H1 (cell line): ENCODE data around the gene MYO5B. TPM values are rescaled to one million over a fixed set of nuclear protein-coding genes. Genes with fewer than 3 reads are reported as not detected.
A peak's percentile ranks its signal among the peaks of the same experiment; 100 is the strongest.

Source experiments
- CTCF ChIA-PET: fragments of 300-600 bp; sonication (Branson Sonifier 250); formaldehyde crosslinking; loops from one replicate; lab custom pipeline; 2021; ENCODE audit not compliant: partially characterized antibody; lab: Charles Lee
- POLR2A ChIA-PET: fragments of 300-600 bp; sonication (Branson Sonifier 250); formaldehyde crosslinking; loops from one replicate; lab custom pipeline; 2021; ENCODE audit warnings: inconsistent platforms; ENCODE audit not compliant: partially characterized antibody; lab: Charles Lee
- DNase-seq, 2 experiments: peaks; one replicate each; pipeline versions ENCODE4 v3.0.0 to v3.0.0-alpha.2; 2010 to 2022; ENCODE audit warnings: low spot score in 2 of 2, low read depth in 1 of 2, mixed read lengths in 1 of 2
- FAIRE-seq: peaks from 2 replicates; lab custom pipeline; 2011; peaks lifted over from hg19 to GRCh38; lab: Jason Lieb, UNC
- H2AFZ ChIP-seq: 2 replicates; pipeline ENCODE4 v1.8.1; 2012; ENCODE audit warnings: low read length, inconsistent platforms
- H2AK5ac ChIP-seq: 2 replicates; pipeline ENCODE4 v1.6.1; 2013; ENCODE audit warnings: low read depth, low read length
- H2BK120ac ChIP-seq: replicated peaks from 2 replicates; pipeline ENCODE3; 2013; ENCODE audit warnings: low read depth, low read length, inconsistent platforms
- H2BK12ac ChIP-seq: 2 replicates; pipeline ENCODE4 v1.6.1; 2013; ENCODE audit warnings: low read depth, low read length
- H2BK15ac ChIP-seq: 2 replicates; pipeline ENCODE4 v1.6.1; 2013; ENCODE audit warnings: low read length
- H2BK20ac ChIP-seq: 2 replicates; pipeline ENCODE4 v1.6.1; 2013; ENCODE audit warnings: low read length
- H2BK5ac ChIP-seq: 2 replicates; pipeline ENCODE4 v1.6.1; 2013; ENCODE audit warnings: low read depth, low read length
- H3K14ac ChIP-seq: 2 replicates; pipeline ENCODE4 v1.6.1; 2013; ENCODE audit warnings: inconsistent platforms; ENCODE audit not compliant: insufficient read length
- H3K18ac ChIP-seq: 2 replicates; pipeline ENCODE4 v1.6.1; 2013; ENCODE audit warnings: low read length; ENCODE audit errors: extremely low read depth
- H3K23ac ChIP-seq: 2 replicates; pipeline ENCODE4 v1.6.1; 2013; ENCODE audit warnings: inconsistent platforms; ENCODE audit not compliant: insufficient read length
- H3K23me2 ChIP-seq: 2 replicates; pipeline ENCODE4 v1.6.1; 2013; ENCODE audit warnings: low read depth, low read length
- H3K27ac ChIP-seq: 2 replicates; pipeline ENCODE4 v1.6.1; 2011; ENCODE audit warnings: low read depth, low read length, inconsistent platforms
- H3K27me3 ChIP-seq, 4 experiments: replicated peaks in 1 of 4; 1 replicate in 1 of 4; 2 replicates in 3 of 4; pipeline versions ENCODE4 v1.6.1 to v1.8.1; 2011 to 2013; ENCODE audit warnings: low read length in 3 of 4, mild to moderate bottlenecking in 3 of 4, inconsistent platforms in 2 of 4, mixed read lengths in 2 of 4, moderate library complexity in 1 of 4; ENCODE audit not compliant: control insufficient read depth in 3 of 4, insufficient read depth in 3 of 4; ENCODE audit errors: extremely low read depth in 1 of 4
- H3K36me3 ChIP-seq, 4 experiments: 2 replicates each; pipeline versions ENCODE4 v1.6.1 to v1.8.1; 2011 to 2013; ENCODE audit warnings: mild to moderate bottlenecking in 4 of 4, low read length in 3 of 4, moderate library complexity in 2 of 4, control low read depth in 1 of 4, inconsistent platforms in 1 of 4; ENCODE audit not compliant: insufficient read depth in 4 of 4, control insufficient read depth in 2 of 4
- H3K4ac ChIP-seq: replicated peaks from 2 replicates; pipeline ENCODE3; 2013; ENCODE audit warnings: low read length, low read depth, mixed read lengths, inconsistent platforms; ENCODE audit not compliant: insufficient read length
- H3K4me1 ChIP-seq, 4 experiments: replicated peaks in 1 of 4; 1 replicate in 1 of 4; 2 replicates in 3 of 4; pipeline versions ENCODE4 v1.6.1 to v1.8.1; 2011 to 2013; ENCODE audit warnings: low read length in 3 of 4, inconsistent platforms in 2 of 4, mixed read lengths in 1 of 4; ENCODE audit not compliant: insufficient read depth in 4 of 4, control insufficient read depth in 3 of 4
- H3K4me2 ChIP-seq, 2 experiments: 2 replicates each; pipeline versions ENCODE4 v1.6.1 to v1.8.1; 2011 to 2013; ENCODE audit warnings: low read depth in 2 of 2, low read length in 2 of 2, control low read depth in 1 of 2, inconsistent platforms in 1 of 2, mild to moderate bottlenecking in 1 of 2; ENCODE audit not compliant: insufficient read depth in 1 of 2
- H3K4me3 ChIP-seq, 4 experiments: fragments of 200-600, 300-600 bp in 1 of 4; sonication (generic), shearing (Covaris generic), sonication (Bioruptor Twin) in 1 of 4; 2 replicates each; pipeline versions ENCODE4 v1.5.1 to v1.8.1; 2011 to 2016; ENCODE audit warnings: low read length in 4 of 4, low read depth in 3 of 4, control low read depth in 2 of 4, inconsistent platforms in 2 of 4, mild to moderate bottlenecking in 2 of 4, mixed read lengths in 1 of 4, moderate library complexity in 1 of 4; ENCODE audit not compliant: insufficient read depth in 2 of 4; ENCODE audit errors: extremely low read depth in 1 of 4
- H3K56ac ChIP-seq: replicated peaks from 2 replicates; pipeline ENCODE3; 2013; ENCODE audit warnings: low read depth, mild to moderate bottlenecking, mixed read lengths, low read length, inconsistent platforms; ENCODE audit not compliant: insufficient read length
- H3K79me1 ChIP-seq: 2 replicates; pipeline ENCODE4 v1.6.1; 2013; ENCODE audit warnings: low read depth, low read length, control low read depth
- H3K79me2 ChIP-seq, 2 experiments: 2 replicates each; pipeline versions ENCODE4 v1.6.1 to v1.8.1; 2012 to 2013; ENCODE audit warnings: low read length in 2 of 2, mild to moderate bottlenecking in 2 of 2, inconsistent platforms in 1 of 2; ENCODE audit not compliant: insufficient read depth in 2 of 2, control insufficient read depth in 1 of 2
- H3K9ac ChIP-seq, 4 experiments: replicated peaks in 1 of 4; 1 replicate in 1 of 4; 2 replicates in 3 of 4; pipeline versions ENCODE4 v1.6.1 to v1.8.1; 2011 to 2013; ENCODE audit warnings: low read depth in 3 of 4, low read length in 3 of 4, control low read depth in 2 of 4, mild to moderate bottlenecking in 2 of 4, moderate library complexity in 2 of 4, inconsistent platforms in 1 of 4; ENCODE audit errors: extremely low read depth in 1 of 4
- H3K9me3 ChIP-seq, 2 experiments: 2 replicates each; pipeline versions ENCODE4 v1.6.1 to v1.8.1; 2012 to 2013; ENCODE audit warnings: mild to moderate bottlenecking in 2 of 2, moderate library complexity in 2 of 2, control low read depth in 1 of 2, inconsistent platforms in 1 of 2, low read depth in 1 of 2, low read length in 1 of 2, mixed read lengths in 1 of 2; ENCODE audit not compliant: insufficient read depth in 2 of 2
- H4K20me1 ChIP-seq, 2 experiments: replicated peaks in 1 of 2; 2 replicates each; pipeline versions ENCODE3 to v1.8.1; 2011 to 2013; ENCODE audit warnings: inconsistent platforms in 2 of 2, low read length in 2 of 2, mild to moderate bottlenecking in 1 of 2; ENCODE audit not compliant: insufficient read depth in 2 of 2, control insufficient read depth in 1 of 2
- H4K5ac ChIP-seq: 2 replicates; pipeline ENCODE4 v1.6.1; 2013; ENCODE audit warnings: low read length, low read depth, mixed read lengths, inconsistent platforms; ENCODE audit not compliant: insufficient read length
- H4K8ac ChIP-seq: 2 replicates; pipeline ENCODE4 v1.8.0; 2013; ENCODE audit warnings: mild to moderate bottlenecking, moderate library complexity, low read length, inconsistent platforms; ENCODE audit not compliant: insufficient read depth; ENCODE audit errors: extremely low read depth
- H4K91ac ChIP-seq: replicated peaks from 2 replicates; pipeline ENCODE3; 2013; ENCODE audit warnings: low read length, mixed read lengths, inconsistent platforms; ENCODE audit not compliant: insufficient read length
- CTBP2 ChIP-seq: IDR thresholded peaks from 2 replicates; pipeline ENCODE4 v1.7.0; 2011; ENCODE audit warnings: borderline replicate concordance, mild to moderate bottlenecking, moderate library complexity, mixed read lengths, low read length; ENCODE audit not compliant: insufficient read depth, insufficient read length
- KDM4A ChIP-seq: IDR thresholded peaks from one replicate; pipeline ENCODE4 v1.7.1; 2012; ENCODE audit warnings: low read depth, mild to moderate bottlenecking, moderate library complexity, low read length, inconsistent platforms; ENCODE audit not compliant: severe bottlenecking
- POLR2AphosphoS5 ChIP-seq: IDR thresholded peaks from 2 replicates; pipeline ENCODE4 v1.6.1; 2011; ENCODE audit warnings: low read depth, low read length
- RAD21 ChIP-seq, 2 experiments: IDR thresholded peaks in 1 of 2; conservative IDR thresholded peaks in 1 of 2; 2 replicates each; pipeline ENCODE4 v1.6.1; 2011; ENCODE audit warnings: low read depth in 2 of 2, low read length in 2 of 2, improper control_type of control experiment in 1 of 2, inconsistent platforms in 1 of 2, mild to moderate bottlenecking in 1 of 2, moderate library complexity in 1 of 2
- SIRT6 ChIP-seq: IDR thresholded peaks from one replicate; pipeline ENCODE4 v1.7.1; 2012; ENCODE audit warnings: low read length, inconsistent platforms
- SP1 ChIP-seq: IDR thresholded peaks from 2 replicates; pipeline ENCODE4 v1.6.1; 2011; ENCODE audit warnings: low read depth, low read length
- SRF ChIP-seq: IDR thresholded peaks from 2 replicates; pipeline ENCODE4 v1.6.1; 2011; ENCODE audit warnings: mild to moderate bottlenecking, low read depth, low read length, moderate library complexity
- SUZ12 ChIP-seq: fragments of 200-600 bp; sonication (generic); IDR thresholded peaks from 2 replicates; pipeline ENCODE4 v1.6.1; 2012; ENCODE audit warnings: mild to moderate bottlenecking, inconsistent platforms, low read length, moderate library complexity, mixed read lengths
- YY1 ChIP-seq: IDR thresholded peaks from 2 replicates; pipeline ENCODE4 v1.6.1; 2011; ENCODE audit warnings: low read depth, mild to moderate bottlenecking, low read length
- WGBS, 2 experiments: shearing (Covaris generic) in 1 of 2; methylation state at CpG; one replicate each; pipeline versions ENCODE4 v1.1.6 to v1.1.7; 2013 to 2015; ENCODE audit warnings: low lambda C conversion rate in 2 of 2, mixed read lengths in 2 of 2, inconsistent platforms in 1 of 2, low coverage in 1 of 2, missing lambda C conversion rate in 1 of 2; ENCODE audit not compliant: insufficient replicate concordance in 2 of 2, insufficient coverage in 1 of 2, insufficient read length in 1 of 2; ENCODE audit errors: extremely low coverage in 1 of 2, missing lambda C conversion rate in 1 of 2; 5-methylcytosine and 5-hydroxymethylcytosine counted together
- polyA plus RNA-seq, 7 experiments: library from polyadenylated mRNA; depleted of rRNA in 3 of 7; stranded (reverse) in 5 of 7; unstranded in 2 of 7; fragments of >200 nt in 5 of 7; fragments of 200-250 nt in 2 of 7; gene quantifications; 1 replicate in 5 of 7; 2 replicates in 1 of 7; 4 replicates in 1 of 7; pipeline versions ENCODE4 v1.2.1 to v1.2.3, GENCODE V29; 2011 to 2013; ENCODE audit warnings: missing spikeins in 2 of 7, mixed read lengths in 2 of 7
- total RNA-seq: library from RNA; stranded (reverse); fragmentation: NEBNext Ultra II Directional; extraction: Animal tissue kit (Norgen Biotek cat#: 25700); gene quantifications from 2 replicates; pipeline ENCODE4 v1.2.1, GENCODE V29; 2021
- TF ChIP-seq, protein P1 (sequence below), 3 experiments: IDR thresholded peaks; 1 replicate in 2 of 3; 2 replicates in 1 of 3; pipeline versions ENCODE4 v1.5.1 to v1.6.1; 2011; ENCODE audit warnings: low read length in 3 of 3, mild to moderate bottlenecking in 3 of 3, inconsistent platforms in 2 of 3, low read depth in 1 of 3, moderate library complexity in 1 of 3; ENCODE audit not compliant: insufficient read depth in 1 of 3; ENCODE audit errors: control extremely low read depth in 1 of 3

MYO5B gene
- total and polyA plus RNA-seq, 2 of the 8 experiments (the other 6 are each of a cell fraction or from before 2014, with no cell fraction given), result 6.4 to 7.7 TPM

GRCh38 chr18:49857708-49858107 lies 337.2 kb downstream of the MYO5B start:
- Histone ChIP-seq H3K79me2 (no peaks in the 10 kb centered on the region), H4K20me1 (no peaks in the 10 kb centered on the region), H3K4me1 (peaks cover 0 to 9% (median 4%) of the 10 kb centered on the region in 4 experiments; a peak in 6 of 7 replicates), H3K23ac (no peak overlapping the region), H3K56ac (no peak overlapping the region), H2AK5ac (no peak overlapping the region), H2BK20ac (no peak overlapping the region), H3K4me2 (no peak overlapping the region), H3K4me3 (no peak overlapping the region), H4K5ac (no peak overlapping the region), H3K18ac (no peak overlapping the region), H3K9ac (no peak overlapping the region), H3K27ac (no peak overlapping the region), H3K36me3 (no peaks in the 10 kb centered on the region), H3K23me2 (no peaks in the 10 kb centered on the region), H3K4ac (no peak overlapping the region), H4K91ac (no peak overlapping the region), H3K9me3 (no peaks in the 10 kb centered on the region), H3K79me1 (no peaks in the 10 kb centered on the region), H3K27me3 (no peaks in the 10 kb centered on the region), H2BK12ac (peak overlapping the region; percentile 69; the same call in 1 of the 2 replicates), H2BK120ac (no peak overlapping the region), H4K8ac (no peak overlapping the region), H2AFZ (no peak overlapping the region), H2BK15ac (no peak overlapping the region; the same call in 1 of the 2 replicates), H2BK5ac (no peak overlapping the region), H3K14ac (no peak overlapping the region)
- CTCF ChIA-PET, result interaction anchor here (1.0 to 10.0 kb wide), 35 partner anchors 10 to 572 kb away, joined by 3 to 157 read pairs (median 6); partner anchors contain the start of gene LIPG
- POLR2A ChIA-PET, result interaction anchor here (1.5 kb wide), 1 partner anchor 296 kb away, joined by 3 read pairs; no protein-coding TSS in a partner anchor
- FAIRE-seq (no peak), DNase-seq (no peak)
- WGBS, 2 experiments, result 83% methylated on average over 3 of the region's 3 CpGs; no CpG with 5 or more reads in 1 of the 2 experiments
- TF ChIP-seq SUZ12 (no peak), RAD21 (IDR thresholded peaks at IDR 0.05 in 1 of 2, conservative IDR thresholded peaks at IDR 0.05 in 1 of 2; ENCODE audit: low read depth in 2 of 2, low read length in 2 of 2) (peak; percentile 37 to 53), POLR2AphosphoS5 (no peak), SP1 (no peak), SRF (no peak), YY1 (no peak), KDM4A (no peak), CTBP2 (no peak), SIRT6 (no peak)
- TF ChIP-seq, protein P1, sequence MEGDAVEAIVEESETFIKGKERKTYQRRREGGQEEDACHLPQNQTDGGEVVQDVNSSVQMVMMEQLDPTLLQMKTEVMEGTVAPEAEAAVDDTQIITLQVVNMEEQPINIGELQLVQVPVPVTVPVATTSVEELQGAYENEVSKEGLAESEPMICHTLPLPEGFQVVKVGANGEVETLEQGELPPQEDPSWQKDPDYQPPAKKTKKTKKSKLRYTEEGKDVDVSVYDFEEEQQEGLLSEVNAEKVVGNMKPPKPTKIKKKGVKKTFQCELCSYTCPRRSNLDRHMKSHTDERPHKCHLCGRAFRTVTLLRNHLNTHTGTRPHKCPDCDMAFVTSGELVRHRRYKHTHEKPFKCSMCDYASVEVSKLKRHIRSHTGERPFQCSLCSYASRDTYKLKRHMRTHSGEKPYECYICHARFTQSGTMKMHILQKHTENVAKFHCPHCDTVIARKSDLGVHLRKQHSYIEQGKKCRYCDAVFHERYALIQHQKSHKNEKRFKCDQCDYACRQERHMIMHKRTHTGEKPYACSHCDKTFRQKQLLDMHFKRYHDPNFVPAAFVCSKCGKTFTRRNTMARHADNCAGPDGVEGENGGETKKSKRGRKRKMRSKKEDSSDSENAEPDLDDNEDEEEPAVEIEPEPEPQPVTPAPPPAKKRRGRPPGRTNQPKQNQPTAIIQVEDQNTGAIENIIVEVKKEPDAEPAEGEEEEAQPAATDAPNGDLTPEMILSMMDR (IDR thresholded peaks at IDR 0.05; ENCODE audit: control extremely low read depth in 1 of 3, insufficient read depth in 1 of 3, low read depth in 1 of 3, low read length in 3 of 3), result peak; percentile 30 to 60 (median 42)
